NCI-H82 treated with DMSO at 0.1 percent for 48 hours (cell line): ENCODE measurements around the gene GABRD.

ENCODE experiments used
- DNase-seq: peaks from one replicate; lab custom pipeline; 2025; ENCODE audit not compliant: unreplicated experiment; lab: John Stamatoyannopoulos, UW

The GABRD gene

GRCh38 chr1:2050793-2051682, 31.9 kb downstream of the GABRD start:
- no peak for DNase-seq

DNA sequence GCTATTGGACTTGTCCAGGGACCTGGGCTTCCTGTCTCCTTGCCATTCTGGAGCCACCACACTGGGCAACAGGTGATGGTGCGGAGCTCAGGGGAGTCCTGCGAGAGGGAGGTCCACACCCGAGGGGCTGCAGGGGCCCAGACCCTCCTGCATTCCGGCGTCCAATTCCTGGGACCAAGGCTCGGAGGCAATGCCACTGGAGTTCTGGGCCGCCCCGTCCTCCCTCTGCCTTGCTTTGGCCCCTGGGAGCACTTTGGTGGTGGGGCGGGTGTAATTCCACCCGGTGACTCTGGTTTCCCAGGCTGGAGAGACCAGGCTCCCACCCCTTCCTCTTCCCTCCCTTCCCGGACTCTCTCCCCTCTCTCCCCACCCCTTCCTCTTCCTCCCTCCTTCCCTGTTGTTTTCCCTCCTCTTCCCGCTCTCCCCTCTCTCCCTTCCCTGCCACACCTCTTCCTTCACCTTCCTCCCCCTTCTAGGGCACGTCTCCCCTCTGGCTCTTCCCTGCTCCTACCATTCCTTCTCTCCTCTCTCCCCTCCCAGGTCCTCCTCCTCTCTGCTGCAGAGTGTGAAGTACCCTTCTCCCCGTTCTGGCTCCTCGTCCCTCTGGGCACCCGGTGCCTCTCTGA, 33.0 kb downstream of the GABRD start:
- no peak for DNase-seq

DNA sequence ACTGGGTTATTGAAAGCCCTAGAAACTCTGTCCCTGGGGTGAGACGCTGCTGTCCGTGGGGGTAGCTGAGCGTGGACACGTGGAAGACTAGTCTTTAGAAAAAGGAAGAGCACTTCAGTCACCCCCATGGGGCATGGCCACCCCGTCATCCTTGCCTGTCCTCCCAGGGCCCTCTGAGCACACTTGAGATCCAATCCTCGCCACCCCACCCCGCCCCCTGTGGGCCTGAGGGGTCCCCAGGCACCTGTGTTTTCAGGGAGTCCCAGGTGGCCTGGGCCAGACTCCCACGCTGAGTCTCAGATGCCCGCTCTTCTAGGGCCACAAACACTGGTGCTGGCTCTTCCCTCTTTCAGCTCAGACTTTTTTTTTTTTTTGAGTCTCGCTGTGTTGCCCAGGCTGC, 33.6 kb downstream of the GABRD start:
- DNase-seq: no peak

GRCh38 chr1:2053217-2053616, 34.1 kb downstream of the GABRD start:
- no peak for DNase-seq

- DNase-seq: no peak
Measured at GRCh38 chr1:2053784-2054376, 34.7 kb downstream of the GABRD start.

DNA sequence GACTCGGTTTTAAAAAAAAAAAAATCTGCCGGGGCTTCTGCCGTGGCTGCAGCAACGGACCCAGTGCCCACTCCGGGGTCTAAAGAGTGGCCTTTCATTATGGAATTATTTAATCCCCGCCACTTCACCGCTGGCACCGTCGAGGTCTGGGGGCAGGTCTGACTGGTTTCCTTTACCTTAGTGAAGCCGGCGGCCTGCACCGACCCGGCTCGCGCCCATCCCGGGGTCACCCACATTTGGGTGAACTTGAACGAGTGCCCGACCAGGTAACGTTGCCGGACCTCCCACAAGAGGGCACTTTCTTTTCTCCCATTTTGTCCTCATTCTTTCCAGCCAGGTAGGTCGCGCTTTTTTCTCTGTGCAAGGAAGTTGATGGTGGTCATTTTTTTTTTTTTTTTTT, 35.4 kb downstream of the GABRD start:
- DNase-seq: no peak

- DNase-seq: no peak
Measured at GRCh38 chr1:2055911-2056575, 36.9 kb downstream of the GABRD start.

DNA sequence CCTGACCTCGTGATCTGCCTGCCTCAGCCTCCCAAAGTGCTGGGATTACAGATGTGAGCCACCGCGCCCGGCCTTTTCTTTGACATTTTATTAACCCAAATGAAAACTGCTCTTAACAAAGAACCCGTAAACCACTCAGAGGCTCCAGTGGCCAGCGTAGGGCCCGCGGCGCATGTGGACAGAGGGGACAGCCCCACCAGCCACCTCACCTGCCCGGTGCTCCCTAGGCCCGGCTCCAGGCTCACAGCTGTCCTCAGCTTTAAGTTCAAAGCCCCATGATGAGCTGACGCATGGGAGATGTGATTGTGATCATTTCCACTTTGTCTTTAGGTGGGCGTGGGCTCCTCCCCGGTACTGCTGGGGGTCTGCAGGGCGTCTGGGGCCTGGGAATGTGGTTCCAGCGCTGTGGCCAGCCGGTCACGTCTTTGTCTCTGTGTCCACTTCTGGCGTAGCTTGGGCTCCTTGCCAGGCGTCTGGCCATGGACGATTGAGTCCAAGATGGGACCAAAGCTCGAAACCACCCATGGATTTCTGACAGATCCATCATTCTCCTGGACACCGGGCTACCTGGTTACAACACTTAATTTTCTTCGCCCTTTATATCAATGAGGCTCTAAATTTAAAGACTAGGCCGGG, 37.9 kb downstream of the GABRD start:
- DNase-seq: no peak

DNA sequence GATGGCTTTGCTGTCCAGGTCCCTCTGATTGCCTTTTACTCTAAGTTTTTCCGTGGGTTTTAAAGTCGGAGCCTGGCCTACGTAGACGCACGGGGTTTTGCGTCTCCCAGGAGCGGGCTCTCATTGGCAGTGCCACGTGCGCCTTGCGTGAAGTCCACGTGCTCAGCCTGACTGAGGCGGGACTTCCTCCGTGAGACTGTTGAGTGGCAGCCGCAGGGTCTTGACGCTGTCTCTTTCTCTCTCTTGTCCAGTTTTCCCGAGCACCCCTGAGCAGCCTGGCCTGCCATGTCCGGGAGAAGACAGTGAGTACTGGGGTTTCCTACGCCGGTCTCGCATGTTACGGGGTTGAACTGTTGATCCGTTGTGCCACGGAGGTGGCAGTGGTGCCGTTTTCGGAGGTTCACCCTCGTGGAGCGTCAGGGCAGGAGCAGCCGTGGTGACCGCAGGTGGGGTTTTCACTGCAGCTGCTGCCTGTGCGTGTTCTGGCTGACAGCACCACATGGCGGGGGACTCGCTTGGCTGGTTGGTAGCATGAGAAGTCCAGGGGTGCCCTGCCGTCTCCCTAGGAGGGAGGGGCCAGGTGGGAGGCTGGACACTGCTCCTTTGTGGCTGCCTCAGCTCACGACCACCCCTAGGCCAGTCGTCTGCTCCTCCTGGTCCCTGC, 40.3 kb downstream of the GABRD start:
- no peak for DNase-seq

DNA sequence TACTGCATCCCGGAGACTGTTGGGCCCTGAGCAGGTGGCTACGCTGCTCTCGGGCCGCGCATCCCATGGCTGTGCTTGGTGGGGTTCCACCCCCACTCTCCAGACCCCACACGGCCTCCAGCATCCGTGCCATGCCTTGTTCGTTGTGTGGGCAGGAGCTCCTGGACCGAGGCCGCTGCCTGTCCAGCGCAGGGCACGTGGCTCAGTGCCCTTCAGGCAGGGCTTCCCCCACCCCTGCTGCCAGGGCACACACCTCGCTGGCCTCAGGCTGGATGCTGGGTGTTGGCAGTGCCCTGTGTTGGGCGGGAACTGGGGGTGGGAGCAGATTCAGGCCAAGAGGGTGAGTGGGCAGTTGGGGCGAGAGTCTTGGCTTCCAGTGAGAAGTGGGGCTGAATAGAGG, 40.9 kb downstream of the GABRD start:
- no peak for DNase-seq

DNA sequence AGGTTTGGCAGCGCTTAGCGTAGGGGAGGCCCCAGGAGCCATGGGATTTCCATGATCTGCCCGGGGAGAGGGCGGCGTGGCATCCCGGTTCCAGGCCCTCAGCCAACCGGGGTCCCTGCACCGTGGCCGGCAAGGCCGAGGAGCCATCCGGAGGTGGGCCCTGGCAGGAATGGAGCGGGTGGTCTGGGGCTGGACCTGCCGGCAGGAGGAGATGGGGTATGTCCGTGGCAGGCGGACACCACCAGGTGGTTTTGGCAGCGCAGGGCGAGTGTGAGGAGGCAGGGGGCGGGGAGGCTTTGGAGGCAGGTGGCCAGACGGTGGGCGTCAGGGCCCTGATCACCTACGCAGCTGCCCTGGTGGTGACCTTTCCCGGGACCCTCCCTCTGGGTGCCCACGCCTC, 41.4 kb downstream of the GABRD start:
- no peak for DNase-seq

DNA sequence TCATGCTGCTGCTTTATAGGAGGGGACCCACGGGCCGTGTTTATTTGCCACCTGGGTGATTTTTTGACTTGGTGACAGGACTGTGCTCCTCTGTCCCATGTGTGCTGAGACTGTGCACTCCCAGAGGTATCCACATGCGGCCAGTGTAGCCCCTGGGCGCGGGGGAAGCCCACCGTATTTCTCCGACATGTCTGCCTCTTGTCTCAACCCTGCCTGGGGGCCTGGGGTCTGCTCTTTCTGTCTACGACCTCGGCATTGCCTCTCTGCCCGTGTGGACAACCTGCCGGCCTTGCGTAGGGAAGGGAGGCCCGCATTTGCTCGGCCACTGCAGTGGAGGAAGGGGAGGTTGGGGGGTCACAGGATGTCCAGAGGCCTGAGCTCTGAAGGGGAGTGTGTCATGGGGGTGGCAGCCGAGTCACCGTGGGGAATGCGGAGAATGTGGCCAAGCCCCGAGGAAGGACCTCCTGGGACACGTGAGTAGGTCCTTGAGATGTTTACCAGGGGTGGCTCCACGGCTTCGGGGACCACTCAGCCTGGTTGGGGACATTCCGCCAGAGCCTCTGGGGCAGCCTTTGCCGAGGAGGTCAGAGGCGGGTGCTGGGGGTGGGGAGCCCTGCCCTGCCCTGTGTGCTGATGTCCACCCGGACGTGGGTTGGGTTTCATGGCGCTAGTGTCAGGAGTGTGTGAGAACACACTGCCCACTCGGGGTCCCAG, 42.1 kb downstream of the GABRD start:
- DNase-seq: no peak

GRCh38 chr1:2065699-2066098, 46.6 kb downstream of the GABRD start:
- DNase-seq: no peak

DNA sequence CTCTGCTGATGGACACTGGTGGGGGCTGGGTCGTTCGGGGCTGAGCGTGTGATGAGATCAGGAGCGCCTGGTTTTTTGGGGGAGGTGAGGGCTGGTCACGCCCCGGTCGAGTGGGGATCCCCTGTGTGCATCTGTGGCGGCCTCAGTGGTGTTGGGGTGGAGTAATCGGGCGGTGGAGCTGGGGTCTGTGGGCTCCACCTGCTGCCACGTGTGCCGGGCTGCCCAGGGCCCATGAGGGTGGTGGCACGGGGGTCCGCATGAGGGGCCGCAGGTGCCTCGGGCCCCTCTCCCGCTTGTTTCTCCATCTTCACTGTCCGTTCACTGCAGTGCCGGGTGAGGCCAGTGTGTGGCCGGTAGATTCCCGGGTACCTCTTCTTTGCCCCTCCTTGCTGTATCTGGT, 48.2 kb downstream of the GABRD start:
- no peak for DNase-seq

DNA sequence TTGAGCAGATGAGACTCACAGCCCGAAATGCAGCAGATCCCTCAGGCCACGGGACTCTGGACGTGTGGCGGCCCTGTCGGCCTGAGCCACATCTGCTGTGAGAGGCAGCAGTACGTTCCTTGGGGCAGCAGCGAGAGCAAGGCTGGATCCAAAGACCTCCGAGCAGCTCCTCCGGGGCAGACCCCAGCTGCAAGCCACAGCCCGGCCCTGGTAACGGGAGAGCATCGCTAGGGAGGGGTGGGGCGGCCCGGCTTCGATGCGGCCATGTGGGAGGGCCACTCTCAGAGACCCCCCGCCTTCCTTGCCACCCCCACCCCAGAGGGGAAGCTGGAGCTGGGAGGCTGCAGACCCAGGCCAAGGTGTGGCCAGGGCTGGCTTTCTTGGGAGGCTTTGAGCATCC, 48.8 kb downstream of the GABRD start:
- DNase-seq: no peak

GRCh38 chr1:2068951-2069350, 49.8 kb downstream of the GABRD start:
- DNase-seq: no peak

- no peak for DNase-seq
Measured at GRCh38 chr1:2070016-2070415, 50.9 kb downstream of the GABRD start.

DNA sequence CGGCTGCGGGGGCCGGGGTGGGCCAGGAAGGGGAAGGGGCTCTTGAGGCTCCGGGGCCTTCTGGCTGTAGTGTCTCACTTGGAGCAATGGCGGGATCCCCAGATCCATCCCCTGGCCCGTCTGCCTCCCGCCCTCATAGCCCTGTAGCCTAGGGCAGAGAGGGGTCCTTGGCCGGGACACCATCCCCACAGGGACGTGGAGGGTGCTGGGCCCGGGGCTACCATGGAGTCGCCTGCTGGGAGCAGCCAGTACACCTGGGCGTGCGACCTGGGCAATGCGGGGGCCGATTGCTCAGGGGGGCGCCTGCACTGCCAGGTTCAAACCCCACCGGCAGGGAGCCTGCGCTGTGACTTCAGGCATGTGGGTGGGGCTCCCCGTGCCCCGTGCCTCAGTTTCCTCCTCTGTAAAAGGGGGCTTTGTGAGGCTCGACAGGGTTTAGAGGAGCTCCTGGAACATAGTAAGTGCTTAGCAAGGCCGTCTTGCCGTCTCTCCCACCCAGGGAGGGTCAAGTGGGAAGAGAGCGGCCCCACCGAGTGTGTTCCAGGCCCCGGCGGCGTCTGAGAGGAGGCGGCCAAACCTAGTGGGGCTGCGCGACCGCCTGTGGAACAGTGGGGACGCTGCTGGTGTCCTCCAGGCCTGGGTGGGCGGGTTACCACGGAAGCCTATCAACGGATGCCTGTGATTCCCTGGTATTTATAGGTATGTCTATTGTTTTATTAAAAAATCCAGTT, 51.8 kb downstream of the GABRD start:
- DNase-seq: no peak

GRCh38 chr1:2072109-2072806, 53.1 kb downstream of the GABRD start:
- DNase-seq: no peak
